Upper lobe of right lung (tissue), 1 donor: Measurements from ENCODE around the gene TTC7B. TPM values are rescaled to one million over a fixed set of nuclear protein-coding genes. Genes with fewer than 3 reads are reported as not detected.
A peak's percentile ranks its signal among the peaks of the same experiment; 100 is the strongest.

ENCODE experiments used
- ATAC-seq: fragments of 200-7000 bp; cut with Tn5 transposase; one replicate; pipeline ENCODE4 v1.9.1; 2020; ENCODE audit warnings: mild to moderate bottlenecking, moderate library complexity
- DNase-seq: peaks from one replicate; pipeline ENCODE4 v3.0.0-alpha.2; 2020
- H3K27ac ChIP-seq: fragments of 200-600 bp; one replicate; pipeline ENCODE4 v1.8.0; 2022
- H3K27me3 ChIP-seq: fragments of 200-600 bp; one replicate; pipeline ENCODE4 v1.8.0; 2022; ENCODE audit warnings: mild to moderate bottlenecking
- H3K36me3 ChIP-seq: fragments of 200-600 bp; one replicate; pipeline ENCODE4 v1.8.0; 2022
- H3K4me1 ChIP-seq: fragments of 200-600 bp; one replicate; pipeline ENCODE4 v1.8.0; 2022
- H3K4me3 ChIP-seq: fragments of 200-600 bp; one replicate; pipeline ENCODE4 v1.8.0; 2022; ENCODE audit warnings: mild to moderate bottlenecking
- H3K9me3 ChIP-seq: fragments of 200-600 bp; one replicate; pipeline ENCODE4 v1.8.0; 2022
- CTCF ChIP-seq: fragments of 200-600 bp; IDR thresholded peaks from one replicate; pipeline ENCODE4 v1.8.0; 2022; ENCODE audit warnings: antibody characterized with exemption
- intact Hi-C: fragments of 100-400 bp; cut with DNase I; formaldehyde crosslinking; loops from one replicate; pipeline ENCODE4 v1.11.0; 2022
- total RNA-seq: library from RNA; stranded (reverse); fragmentation: NEBNext Ultra II Directional; extraction: Animal tissue kit (Norgen Biotek cat#: 25700); gene quantifications from one replicate; pipeline ENCODE4 v1.2.1, GENCODE V29; 2021
- donor health status: DM: no; HTN: yes; CAD: no; lungs with severe emphysema.

Gene TTC7B
- total RNA-seq, 1 donor from 2014 or later: 41.5 TPM

- intact Hi-C loops: no loop called here
- no peak for DNase-seq
- no peak for TF ChIP-seq CTCF
- Histone ChIP-seq H3K36me3 (no peaks in the 10 kb centered on the region), H3K4me1 (peaks cover 20% of the 10 kb centered on the region), H3K9me3 (no peaks in the 10 kb centered on the region), H3K27me3 (no peaks in the 10 kb centered on the region), H3K27ac (no peak overlapping the region), H3K4me3 (no peak overlapping the region)
- no peak for ATAC-seq
These were observed 202.2 kb downstream of the TTC7B start for GRCh38 chr14:90613997-90614396.

GRCh38 chr14:90613453-90613852 is 202.8 kb downstream of the TTC7B start:
- H3K27me3 ChIP-seq: no peaks in the 10 kb centered on the region
- no peaks in the 10 kb centered on the region for H3K36me3 ChIP-seq
- peaks cover 23% of the 10 kb centered on the region for H3K4me1 ChIP-seq
- no peak overlapping the region for H3K4me3 ChIP-seq
- intact Hi-C loops: no loop called here
- DNase-seq (no peak), ATAC-seq (peak; percentile 56)
- no peaks in the 10 kb centered on the region for H3K9me3 ChIP-seq
- TF ChIP-seq CTCF: no peak
- H3K27ac ChIP-seq: no peak overlapping the region

GRCh38 chr14:90612801-90613200 is 203.4 kb downstream of the TTC7B start:
- DNase-seq (no peak), ATAC-seq (no peak)
- no peak for TF ChIP-seq CTCF
- Histone ChIP-seq H3K9me3 (no peaks in the 10 kb centered on the region), H3K4me1 (peaks cover 23% of the 10 kb centered on the region), H3K27ac (peak overlapping the region; percentile 38), H3K27me3 (no peaks in the 10 kb centered on the region), H3K4me3 (no peak overlapping the region), H3K36me3 (no peaks in the 10 kb centered on the region)
- intact Hi-C loops: no loop called here

- intact Hi-C loops: no loop called here
- Histone ChIP-seq H3K4me1 (peaks cover 23% of the 10 kb centered on the region), H3K9me3 (no peaks in the 10 kb centered on the region), H3K27me3 (no peaks in the 10 kb centered on the region), H3K36me3 (no peaks in the 10 kb centered on the region), H3K4me3 (no peak overlapping the region), H3K27ac (peak overlapping the region; percentile 38)
- no peak for ATAC-seq
- TF ChIP-seq CTCF: no peak
- no peak for DNase-seq
These were observed 204.3 kb downstream of the TTC7B start for GRCh38 chr14:90611936-90612335.

- no peaks in the 10 kb centered on the region for H3K27me3 ChIP-seq
- intact Hi-C loops: no loop called here
- no peak overlapping the region for H3K27ac ChIP-seq
- peaks cover 23% of the 10 kb centered on the region for H3K4me1 ChIP-seq
- ATAC-seq: no peak
- no peaks in the 10 kb centered on the region for H3K36me3 ChIP-seq
- DNase-seq: no peak
- H3K9me3 ChIP-seq: no peaks in the 10 kb centered on the region
- no peak overlapping the region for H3K4me3 ChIP-seq
- no peak for TF ChIP-seq CTCF
These were observed 204.7 kb downstream of the TTC7B start for GRCh38 chr14:90611501-90611900.

- DNase-seq (no peak), ATAC-seq (peak; percentile 27)
- no peaks in the 10 kb centered on the region for H3K9me3 ChIP-seq
- no peaks in the 10 kb centered on the region for H3K27me3 ChIP-seq
- intact Hi-C loops: no loop called here
- no peak overlapping the region for H3K4me3 ChIP-seq
- no peaks in the 10 kb centered on the region for H3K36me3 ChIP-seq
- TF ChIP-seq CTCF: no peak
- no peak overlapping the region for H3K27ac ChIP-seq
- H3K4me1 ChIP-seq: peaks cover 23% of the 10 kb centered on the region
These were observed 205.7 kb downstream of the TTC7B start for GRCh38 chr14:90610346-90611040.
